Neural progenitor cell (in vitro differentiated cells): ENCODE results near the gene XYLT1. TPM values are rescaled to one million over a fixed set of nuclear protein-coding genes. Genes with fewer than 3 reads are reported as not detected.

Experiments used
- DNase-seq: peaks from one replicate; pipeline ENCODE4 v3.0.0-alpha.2; 2016; ENCODE audit warnings: low spot score
- H2AFZ ChIP-seq: fragments of 200-600 bp; sonication (generic); replicated peaks from 2 replicates; pipeline ENCODE4 v1.6.1; 2016; ENCODE audit warnings: antibody characterized with exemption
- H3F3A ChIP-seq: fragments of 200-600 bp; sonication (generic); 2 replicates; pipeline ENCODE4 v1.6.1; 2016; ENCODE audit warnings: antibody characterized with exemption, low read depth
- H3K27ac ChIP-seq: fragments of 200-600 bp; sonication (generic); 2 replicates; pipeline ENCODE4 v1.5.1; 2016; ENCODE audit warnings: mild to moderate bottlenecking
- H3K27me3 ChIP-seq: fragments of 200-600 bp; sonication (generic); 2 replicates; pipeline ENCODE4 v1.6.1; 2016; ENCODE audit warnings: mild to moderate bottlenecking, moderate library complexity
- H3K36me3 ChIP-seq: fragments of 200-600 bp; sonication (generic); 2 replicates; pipeline ENCODE4 v1.5.1; 2016
- H3K4me1 ChIP-seq: fragments of 200-600 bp; sonication (generic); 2 replicates; pipeline ENCODE4 v1.6.1; 2016; ENCODE audit warnings: mixed run types
- H3K4me2 ChIP-seq: fragments of 200-600 bp; sonication (generic); 2 replicates; pipeline ENCODE4 v1.6.1; 2016
- H3K4me3 ChIP-seq: fragments of 200-600 bp; sonication (generic); 2 replicates; pipeline ENCODE4 v1.5.1; 2016
- H3K79me2 ChIP-seq: fragments of 200-600 bp; sonication (generic); 2 replicates; pipeline ENCODE4 v1.6.1; 2016; ENCODE audit warnings: low read depth
- H3K9ac ChIP-seq: fragments of 200-600 bp; sonication (generic); 2 replicates; pipeline ENCODE4 v1.6.1; 2016
- H3K9me3 ChIP-seq: fragments of 200-600 bp; sonication (generic); 2 replicates; pipeline ENCODE4 v1.5.1; 2016; ENCODE audit warnings: low read depth
- H4K20me1 ChIP-seq: fragments of 200-600 bp; sonication (generic); 2 replicates; pipeline ENCODE4 v1.6.1; 2016; ENCODE audit warnings: low read depth
- H3K27ac Mint-ChIP-seq: 3 replicates; pipeline ENCODE4 v1.8.0; 2021; ENCODE audit warnings: mixed read lengths
- H3K27me3 Mint-ChIP-seq: 2 replicates; pipeline ENCODE4 v1.8.0; 2022; ENCODE audit warnings: low read depth, mild to moderate bottlenecking, inconsistent platforms, moderate library complexity, mixed read lengths; ENCODE audit not compliant: insufficient read depth
- H3K36me3 Mint-ChIP-seq: 3 replicates; pipeline ENCODE4 v1.8.0; 2021; ENCODE audit warnings: mixed read lengths
- H3K4me1 Mint-ChIP-seq: 3 replicates; pipeline ENCODE4 v1.8.0; 2021; ENCODE audit warnings: mixed read lengths
- H3K4me3 Mint-ChIP-seq: 3 replicates; pipeline ENCODE4 v1.8.0; 2021; ENCODE audit warnings: mild to moderate bottlenecking, moderate library complexity, mixed read lengths
- H3K9me3 Mint-ChIP-seq: 3 replicates; pipeline ENCODE4 v1.8.0; 2020; ENCODE audit warnings: mixed read lengths
- EZH2 ChIP-seq: fragments of 200-600 bp; sonication (generic); IDR thresholded peaks from 2 replicates; pipeline ENCODE4 v1.6.1; 2017; ENCODE audit warnings: antibody characterized with exemption, mild to moderate bottlenecking, moderate library complexity
- EZH2phosphoT487 ChIP-seq: fragments of 200-600 bp; sonication (generic); IDR thresholded peaks from 2 replicates; pipeline ENCODE4 v1.6.1; 2017; ENCODE audit warnings: antibody characterized with exemption
- total RNA-seq: library from RNA; depleted of rRNA; stranded (reverse); fragments of >200 nt; gene quantifications from 2 replicates; pipeline ENCODE4 v1.2.3, GENCODE V29; 2015; ENCODE audit warnings: low replicate concordance
- TF ChIP-seq, protein P1 (sequence below): fragments of 200-600 bp; sonication (generic); IDR thresholded peaks from 2 replicates; pipeline ENCODE4 v1.5.1; 2017; ENCODE audit warnings: antibody characterized with exemption, mild to moderate bottlenecking

The XYLT1 gene
- total RNA-seq, 1 donor from 2014 or later, result 5.9 TPM

DNA sequence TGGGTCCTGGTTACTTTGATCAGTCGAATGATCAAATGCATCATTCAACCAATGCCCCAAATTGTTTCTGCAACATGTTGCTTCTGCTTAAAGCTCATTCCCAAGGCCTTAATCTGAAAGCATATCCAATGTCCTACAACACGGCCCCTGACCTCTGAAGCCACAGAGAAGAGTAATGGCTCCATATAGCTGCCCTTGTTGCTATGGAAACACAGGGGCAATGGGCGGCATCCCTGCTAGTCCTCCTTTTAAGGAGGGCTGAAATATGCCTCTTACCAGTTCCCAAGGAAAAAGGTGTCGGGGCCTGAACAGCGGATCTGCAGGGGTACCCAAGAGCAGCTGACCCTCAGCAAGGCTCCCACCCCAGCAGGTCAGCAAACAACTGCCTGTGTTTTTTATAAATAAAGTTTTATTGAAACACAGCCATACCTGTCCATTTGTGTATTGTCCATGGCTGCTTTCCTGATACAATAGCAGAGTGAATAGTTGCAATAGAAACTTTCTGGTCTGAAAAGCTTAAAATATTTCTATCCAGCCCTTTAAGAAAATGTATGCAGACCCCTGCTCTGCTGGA is 210.4 kb downstream of the XYLT1 start:
- no peaks in the 10 kb centered on the region for H4K20me1 ChIP-seq
- H3K4me3 ChIP-seq, result no peak overlapping the region
- H3K4me2 ChIP-seq, result no peak overlapping the region
- Mint-ChIP-seq H3K4me1 (peaks cover 44% of the 10 kb centered on the region), H3K27ac (no peak overlapping the region), H3K36me3 (peaks cover 5% of the 10 kb centered on the region), H3K9me3 (no peaks in the 10 kb centered on the region), H3K4me3 (no peak overlapping the region), H3K27me3 (no peaks in the 10 kb centered on the region)
- DNase-seq, result no peak
- TF ChIP-seq EZH2phosphoT487 (no peak), EZH2 (no peak)
- TF ChIP-seq, protein P1, sequence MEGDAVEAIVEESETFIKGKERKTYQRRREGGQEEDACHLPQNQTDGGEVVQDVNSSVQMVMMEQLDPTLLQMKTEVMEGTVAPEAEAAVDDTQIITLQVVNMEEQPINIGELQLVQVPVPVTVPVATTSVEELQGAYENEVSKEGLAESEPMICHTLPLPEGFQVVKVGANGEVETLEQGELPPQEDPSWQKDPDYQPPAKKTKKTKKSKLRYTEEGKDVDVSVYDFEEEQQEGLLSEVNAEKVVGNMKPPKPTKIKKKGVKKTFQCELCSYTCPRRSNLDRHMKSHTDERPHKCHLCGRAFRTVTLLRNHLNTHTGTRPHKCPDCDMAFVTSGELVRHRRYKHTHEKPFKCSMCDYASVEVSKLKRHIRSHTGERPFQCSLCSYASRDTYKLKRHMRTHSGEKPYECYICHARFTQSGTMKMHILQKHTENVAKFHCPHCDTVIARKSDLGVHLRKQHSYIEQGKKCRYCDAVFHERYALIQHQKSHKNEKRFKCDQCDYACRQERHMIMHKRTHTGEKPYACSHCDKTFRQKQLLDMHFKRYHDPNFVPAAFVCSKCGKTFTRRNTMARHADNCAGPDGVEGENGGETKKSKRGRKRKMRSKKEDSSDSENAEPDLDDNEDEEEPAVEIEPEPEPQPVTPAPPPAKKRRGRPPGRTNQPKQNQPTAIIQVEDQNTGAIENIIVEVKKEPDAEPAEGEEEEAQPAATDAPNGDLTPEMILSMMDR, result no peak
- H3K9me3 ChIP-seq, result no peaks in the 10 kb centered on the region
- H3K36me3 ChIP-seq, result no peaks in the 10 kb centered on the region
- H3F3A ChIP-seq, result no peaks in the 10 kb centered on the region
- no peak overlapping the region for H3K9ac ChIP-seq
- H2AFZ ChIP-seq, result no peak overlapping the region
- H3K4me1 ChIP-seq, result no peaks in the 10 kb centered on the region
- no peaks in the 10 kb centered on the region for H3K27me3 ChIP-seq
- no peak overlapping the region for H3K27ac ChIP-seq
- H3K79me2 ChIP-seq, result no peaks in the 10 kb centered on the region

DNA sequence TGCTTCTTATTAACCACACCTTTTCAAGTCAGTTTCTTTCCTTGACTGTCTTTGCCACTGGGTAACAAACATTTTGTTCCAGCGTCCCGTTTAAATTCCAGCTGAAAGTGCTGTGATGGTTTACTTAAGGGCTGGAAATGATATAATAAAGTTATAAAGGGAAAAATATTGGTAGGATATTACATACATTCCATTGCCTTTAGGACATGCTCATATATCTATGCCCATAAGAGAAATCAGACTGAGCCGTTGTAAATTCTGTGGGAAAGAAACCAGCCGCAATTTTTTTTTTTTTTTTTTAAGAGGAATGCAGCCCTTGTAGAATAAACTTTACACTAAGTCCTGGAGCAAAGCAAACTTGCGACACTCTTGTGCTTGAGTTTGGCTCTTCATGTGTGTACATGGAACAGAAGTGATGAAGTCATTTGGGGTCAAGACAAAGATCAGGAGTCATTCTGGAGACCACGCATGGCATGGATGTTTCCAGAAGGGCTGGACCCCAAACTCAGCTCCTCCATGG is 210.9 kb downstream of the XYLT1 start:
- TF ChIP-seq, protein P1, result no peak
- no peak for TF ChIP-seq EZH2
- TF ChIP-seq EZH2phosphoT487, result no peak
- no peak overlapping the region for H3K4me2 ChIP-seq
- H3K36me3 Mint-ChIP-seq, result peaks cover 5% of the 10 kb centered on the region
- no peaks in the 10 kb centered on the region for H3K9me3 Mint-ChIP-seq
- no peaks in the 10 kb centered on the region for H4K20me1 ChIP-seq
- no peaks in the 10 kb centered on the region for H3K79me2 ChIP-seq
- no peak overlapping the region for H3K4me3 ChIP-seq
- H3K4me1 Mint-ChIP-seq, result peaks cover 46% of the 10 kb centered on the region
- no peaks in the 10 kb centered on the region for H3K27me3 ChIP-seq
- no peaks in the 10 kb centered on the region for H3K27me3 Mint-ChIP-seq
- H3K9me3 ChIP-seq, result no peaks in the 10 kb centered on the region
- no peaks in the 10 kb centered on the region for H3K4me1 ChIP-seq
- H3K36me3 ChIP-seq, result no peaks in the 10 kb centered on the region
- H2AFZ ChIP-seq, result no peak overlapping the region
- no peak for DNase-seq
- no peaks in the 10 kb centered on the region for H3F3A ChIP-seq
- H3K4me3 Mint-ChIP-seq, result no peak overlapping the region
- no peak overlapping the region for H3K27ac Mint-ChIP-seq
- H3K9ac ChIP-seq, result no peak overlapping the region
- no peak overlapping the region for H3K27ac ChIP-seq

DNA sequence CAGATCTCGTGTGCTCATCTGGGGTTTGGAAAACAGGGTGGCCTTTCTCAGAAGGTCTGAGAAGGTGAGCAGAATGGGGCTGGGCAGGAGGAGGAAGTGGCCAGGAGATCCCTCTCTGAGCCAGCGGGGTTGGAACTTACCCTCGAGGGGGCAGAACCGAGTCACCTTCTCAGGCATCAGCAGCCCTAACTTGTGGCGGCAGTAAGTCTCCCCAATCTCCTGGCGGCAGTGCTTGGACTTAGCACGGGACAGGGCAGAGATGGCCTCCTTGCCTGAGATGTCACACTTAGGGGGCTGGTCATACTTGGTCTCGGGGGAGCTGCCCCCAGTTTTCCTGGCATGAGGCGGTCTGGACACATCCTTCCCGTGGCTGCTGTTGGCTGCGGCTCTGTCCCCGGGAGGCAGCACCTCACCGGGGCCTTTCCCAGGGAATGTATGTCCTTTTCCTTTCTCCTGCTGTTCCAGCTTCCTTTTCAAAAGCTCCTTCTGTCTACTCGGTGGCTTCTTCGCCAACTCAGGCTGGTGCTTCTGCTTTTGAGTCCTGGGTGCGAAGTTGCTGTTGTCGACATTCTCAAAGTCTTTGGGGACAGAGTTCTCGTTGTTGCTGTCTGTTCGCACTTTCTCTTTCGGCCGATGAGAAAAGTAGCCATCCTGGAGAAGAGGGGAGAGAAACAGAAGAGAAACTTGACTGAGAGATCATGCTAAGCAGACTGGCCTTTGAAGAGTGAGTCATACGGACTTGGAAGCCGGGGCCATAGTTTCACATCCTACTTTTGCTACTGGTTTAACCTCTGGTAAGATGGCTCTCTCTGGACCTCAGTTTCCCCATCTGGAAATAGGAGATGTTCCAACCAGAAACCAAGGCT is 211.7 kb downstream of the XYLT1 start:
- H3K27me3 ChIP-seq, result no peaks in the 10 kb centered on the region
- H3K36me3 Mint-ChIP-seq, result peaks cover 5% of the 10 kb centered on the region
- H3K27ac Mint-ChIP-seq, result peak overlapping the region; percentile 90
- no peak overlapping the region for H3K4me3 ChIP-seq
- H3K79me2 ChIP-seq, result no peaks in the 10 kb centered on the region
- no peaks in the 10 kb centered on the region for H4K20me1 ChIP-seq
- DNase-seq, result no peak
- H3K4me2 ChIP-seq, result no peak overlapping the region
- no peak overlapping the region for H2AFZ ChIP-seq
- no peaks in the 10 kb centered on the region for H3F3A ChIP-seq
- H3K4me3 Mint-ChIP-seq, result no peak overlapping the region
- TF ChIP-seq EZH2phosphoT487, result no peak
- TF ChIP-seq EZH2, result no peak
- TF ChIP-seq, protein P1, result no peak
- peaks cover 42% of the 10 kb centered on the region for H3K4me1 Mint-ChIP-seq
- no peak overlapping the region for H3K27ac ChIP-seq
- no peaks in the 10 kb centered on the region for H3K9me3 ChIP-seq
- no peaks in the 10 kb centered on the region for H3K9me3 Mint-ChIP-seq
- no peaks in the 10 kb centered on the region for H3K27me3 Mint-ChIP-seq
- H3K9ac ChIP-seq, result no peak overlapping the region
- H3K4me1 ChIP-seq, result no peaks in the 10 kb centered on the region
- H3K36me3 ChIP-seq, result no peaks in the 10 kb centered on the region
